HL-60 (cell line): Measurements from ENCODE around the gene ESYT2.

ENCODE experiments used
- DNase-seq, 2 experiments: peaks; one replicate each; pipeline ENCODE4 v3.0.0-alpha.2; 2010 to 2020; ENCODE audit warnings: low read depth in 1 of 2, low spot score in 1 of 2
- H3K27ac ChIP-seq: fragments of 250-450 bp; sonication (Bioruptor Pico); replicated peaks from 2 replicates; pipeline ENCODE4 v1.5.1; 2020; ENCODE audit warnings: mild to moderate bottlenecking, moderate library complexity
- H3K27me3 ChIP-seq: fragments of 250-450 bp; sonication (Bioruptor Pico); 2 replicates; pipeline ENCODE4 v1.5.1; 2021; ENCODE audit warnings: mild to moderate bottlenecking, moderate library complexity; ENCODE audit not compliant: insufficient read depth, poor library complexity, severe bottlenecking
- H3K4me3 ChIP-seq: replicated peaks from 2 replicates; pipeline ENCODE4 v1.5.1; 2011; ENCODE audit warnings: mild to moderate bottlenecking, control low read depth, low read length; ENCODE audit not compliant: insufficient read depth
- CTCF ChIP-seq: IDR thresholded peaks from one replicate; pipeline ENCODE4 v1.5.1; 2011; ENCODE audit warnings: low read length, control low read depth, inconsistent platforms; ENCODE audit not compliant: insufficient read depth
- GABPA ChIP-seq: IDR thresholded peaks from 2 replicates; pipeline ENCODE4 v1.6.1; 2012; ENCODE audit warnings: low read depth
- POLR2AphosphoS5 ChIP-seq: IDR thresholded peaks from 2 replicates; pipeline ENCODE4 v1.6.1; 2012; ENCODE audit warnings: low read depth
- REST ChIP-seq: IDR thresholded peaks from 2 replicates; pipeline ENCODE4 v1.6.1; 2012; ENCODE audit warnings: low read depth; ENCODE audit not compliant: insufficient replicate concordance
- SPI1 ChIP-seq: IDR thresholded peaks from 2 replicates; pipeline ENCODE4 v1.6.1; 2012; ENCODE audit warnings: low read depth, mild to moderate bottlenecking, borderline replicate concordance

Gene ESYT2

GRCh38 chr7:158782761-158783401 lies 46.4 kb downstream of the ESYT2 start:
- Histone ChIP-seq H3K27me3 (no peaks in the 10 kb centered on the region), H3K27ac (no peak overlapping the region), H3K4me3 (no peak overlapping the region)
- no peak for DNase-seq
- TF ChIP-seq CTCF (no peak), SPI1 (no peak), GABPA (no peak), REST (no peak), POLR2AphosphoS5 (no peak)

DNA sequence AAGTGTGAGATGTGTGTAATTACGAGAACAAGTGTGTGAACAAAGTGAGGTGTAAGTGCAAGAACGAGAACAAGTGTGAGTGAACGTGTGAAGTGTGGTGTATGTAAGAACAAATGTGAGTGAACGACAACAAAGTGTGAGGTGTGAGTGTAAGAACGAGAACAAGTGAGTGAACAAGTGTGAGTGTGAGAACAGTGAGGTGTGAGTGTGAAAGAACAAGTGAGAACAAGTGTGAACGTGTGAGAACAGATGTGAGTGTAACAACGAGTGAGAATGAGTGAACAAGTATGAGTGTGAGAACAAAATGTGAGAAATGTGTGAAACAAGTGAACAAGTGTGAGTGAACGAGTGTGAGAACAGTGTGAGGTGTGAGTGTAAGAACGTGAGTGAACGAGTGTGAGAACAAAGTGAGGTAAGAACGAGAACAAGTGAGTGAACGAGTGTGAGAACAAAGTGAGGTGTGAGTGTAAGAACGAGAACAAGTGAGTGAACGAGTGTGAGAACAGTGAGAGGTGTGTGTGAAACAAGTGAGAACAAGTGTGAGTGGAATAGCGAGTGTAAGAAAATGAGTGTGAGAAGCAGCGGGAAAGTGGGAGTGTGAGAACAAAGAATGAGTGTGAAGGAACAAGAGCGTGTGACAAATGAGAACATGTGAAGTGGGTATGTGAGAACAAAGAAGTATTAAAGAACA lies 47.2 kb downstream of the ESYT2 start:
- no peak for DNase-seq
- H3K27me3 ChIP-seq = no peaks in the 10 kb centered on the region
- no peak overlapping the region for H3K27ac ChIP-seq
- TF ChIP-seq REST = no peak
- no peak for TF ChIP-seq POLR2AphosphoS5
- TF ChIP-seq CTCF = no peak
- no peak for TF ChIP-seq SPI1
- no peak for TF ChIP-seq GABPA
- no peak overlapping the region for H3K4me3 ChIP-seq

DNA sequence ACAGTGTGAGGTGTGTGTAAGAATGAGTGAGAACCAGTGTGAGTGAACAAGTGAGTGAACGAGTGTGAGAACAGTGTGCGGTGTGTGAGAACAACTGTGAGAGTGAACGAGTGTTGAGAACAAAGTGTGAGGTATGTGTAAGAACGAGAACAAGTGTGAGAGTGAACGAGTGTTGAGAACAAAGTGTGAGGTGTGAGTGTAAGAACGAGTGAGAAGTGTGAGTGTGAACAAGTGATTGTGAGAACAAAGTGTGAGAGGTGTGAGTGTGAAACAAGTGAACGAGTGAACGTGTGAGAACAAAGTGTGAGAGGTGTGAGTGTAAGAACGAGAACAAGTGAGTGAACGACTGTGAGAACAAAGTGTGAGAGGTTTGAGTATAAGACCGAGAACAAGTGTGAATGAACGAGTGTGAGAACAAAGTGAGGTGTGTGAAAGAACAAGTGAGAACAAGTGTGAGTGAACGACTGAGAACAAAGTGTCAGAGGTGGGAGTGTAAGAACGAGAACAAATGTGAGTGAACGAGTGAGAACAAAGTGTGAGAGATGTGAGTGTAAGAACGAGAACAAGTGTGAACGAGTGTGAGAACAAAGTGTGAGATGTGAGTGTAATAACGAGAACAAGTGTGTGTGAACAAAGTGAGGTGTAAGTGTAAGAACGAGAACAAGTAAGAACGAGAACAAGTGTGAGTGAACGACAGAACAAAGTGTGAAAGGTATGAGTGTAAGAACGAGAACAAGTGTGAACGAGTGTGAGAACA lies 47.9 kb downstream of the ESYT2 start:
- no peak overlapping the region for H3K27ac ChIP-seq
- DNase-seq = no peak
- H3K4me3 ChIP-seq = no peak overlapping the region
- H3K27me3 ChIP-seq = no peaks in the 10 kb centered on the region
- TF ChIP-seq GABPA (no peak), CTCF (no peak), POLR2AphosphoS5 (no peak), SPI1 (no peak)
